ENCODE data around the gene LACC1. TPM values are rescaled to one million over a fixed set of nuclear protein-coding genes. Genes with fewer than 3 reads are reported as not detected.

Gene LACC1
- total and polyA plus RNA-seq, 2 donors (not counting 1 experiment from before 2014, with no cell fraction given), result 1.4 to 5.3 TPM

DNA sequence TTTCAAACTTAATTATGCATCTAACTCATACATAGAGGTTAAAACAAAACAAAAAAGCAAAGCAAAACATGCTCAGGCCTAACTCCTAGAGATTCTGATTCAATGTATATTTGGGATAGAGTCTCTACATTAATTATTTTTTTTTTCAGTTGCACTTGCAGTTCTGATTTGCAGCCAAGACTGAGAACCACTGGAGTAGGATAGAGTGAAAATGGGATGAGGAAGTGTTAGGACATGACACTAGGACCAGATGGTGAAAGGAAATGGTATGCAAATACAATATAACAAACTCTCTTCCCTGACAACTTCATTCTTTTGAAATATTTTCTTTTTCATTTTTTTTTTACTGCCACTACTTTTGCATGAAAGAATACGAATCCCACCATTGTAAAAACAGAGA lies 1.9 kb upstream of the LACC1 start:
- Histone ChIP-seq H3K4me2 (replicated peaks; ENCODE audit: low read depth, low read length, poor library complexity, severe bottlenecking) (peak overlapping the region; percentile 86), H3K36me3 (replicated peaks in 1 of 2; ENCODE audit: control extremely low read depth in 1 of 2, control insufficient read depth in 1 of 2, extremely low read depth in 1 of 2, insufficient read depth in 2 of 2, low read length in 1 of 2) (no peaks in the 10 kb centered on the region), H4K20me1 (ENCODE audit: control insufficient read depth, insufficient read depth, low read length, poor library complexity, severe bottlenecking) (no peaks in the 10 kb centered on the region), H3K79me2 (ENCODE audit: control insufficient read depth, insufficient read depth, low read length) (no peaks in the 10 kb centered on the region), H3K4me1 (ENCODE audit: control insufficient read depth in 2 of 2, insufficient read depth in 2 of 2, low read length in 2 of 2) (peaks cover 20 to 22% of the 10 kb centered on the region in 2 donors), H2AFZ (ENCODE audit: insufficient read depth, low read depth, low read length, poor library complexity, severe bottlenecking) (no peak overlapping the region), H3K4me3 (ENCODE audit: control extremely low read depth in 1 of 5, extremely low read depth in 1 of 5, insufficient read depth in 1 of 5, low read depth in 2 of 5, low read length in 4 of 5) (no peak overlapping the region), H3K27ac (ENCODE audit: low read length in 2 of 2) (peak overlapping the region in 1 of 2 donors; percentile 50), H3K27me3 (replicated peaks in 1 of 4; ENCODE audit: control extremely low read depth in 1 of 4, control insufficient read depth in 3 of 4, insufficient read depth in 4 of 4, low read length in 3 of 4) (no peaks in the 10 kb centered on the region), H3K9me3 (ENCODE audit: control extremely low read depth in 1 of 3, control insufficient read depth in 2 of 3, insufficient read depth in 1 of 3, low read length in 2 of 3) (peaks cover 0 to 1% (median 0%) of the 10 kb centered on the region in 3 donors), H3K9ac (ENCODE audit: low read length) (no peak overlapping the region)
- Mint-ChIP-seq H3K4me3 (peak overlapping the region; percentile 88), H3K4me1 (peaks cover 31% of the 10 kb centered on the region), H3K27ac (peak overlapping the region; percentile 56), H3K27me3 (no peaks in the 10 kb centered on the region), H3K9me3 (ENCODE audit: insufficient read depth) (no peaks in the 10 kb centered on the region)
- ChIA-PET CTCF (interaction anchor here (0.9 kb wide), 1 partner anchor 908 kb away, joined by 3 read pairs; no protein-coding TSS in a partner anchor), POLR2A (no interaction called here)
- no CpG with 5 or more reads among the region's 1 CpG for whole genome bisulfite sequencing (ENCODE audit: insufficient coverage)
- intact Hi-C loops (cut with micrococcal nuclease), result loop anchor here (5.0 to 10.0 kb wide), 3 partner anchors 1040 to 1605 kb away; partner anchors contain the start of gene AKAP11
- TF ChIP-seq, protein P1, sequence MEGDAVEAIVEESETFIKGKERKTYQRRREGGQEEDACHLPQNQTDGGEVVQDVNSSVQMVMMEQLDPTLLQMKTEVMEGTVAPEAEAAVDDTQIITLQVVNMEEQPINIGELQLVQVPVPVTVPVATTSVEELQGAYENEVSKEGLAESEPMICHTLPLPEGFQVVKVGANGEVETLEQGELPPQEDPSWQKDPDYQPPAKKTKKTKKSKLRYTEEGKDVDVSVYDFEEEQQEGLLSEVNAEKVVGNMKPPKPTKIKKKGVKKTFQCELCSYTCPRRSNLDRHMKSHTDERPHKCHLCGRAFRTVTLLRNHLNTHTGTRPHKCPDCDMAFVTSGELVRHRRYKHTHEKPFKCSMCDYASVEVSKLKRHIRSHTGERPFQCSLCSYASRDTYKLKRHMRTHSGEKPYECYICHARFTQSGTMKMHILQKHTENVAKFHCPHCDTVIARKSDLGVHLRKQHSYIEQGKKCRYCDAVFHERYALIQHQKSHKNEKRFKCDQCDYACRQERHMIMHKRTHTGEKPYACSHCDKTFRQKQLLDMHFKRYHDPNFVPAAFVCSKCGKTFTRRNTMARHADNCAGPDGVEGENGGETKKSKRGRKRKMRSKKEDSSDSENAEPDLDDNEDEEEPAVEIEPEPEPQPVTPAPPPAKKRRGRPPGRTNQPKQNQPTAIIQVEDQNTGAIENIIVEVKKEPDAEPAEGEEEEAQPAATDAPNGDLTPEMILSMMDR (IDR thresholded peaks at IDR 0.05), result no peak
- no peak for TF ChIP-seq EZH2 (IDR thresholded peaks at IDR 0.05; ENCODE audit: borderline replicate concordance, insufficient read depth, low read depth, low read length, poor library complexity, severe bottlenecking)
- DNase-seq (no peak), ATAC-seq (ENCODE audit: low read depth) (no peak)

Data from B cell (primary cell).